Lower leg skin (tissue), 4 donors: Measurements from ENCODE around the gene LARP1. TPM values are rescaled to one million over a fixed set of nuclear protein-coding genes. Genes with fewer than 3 reads are reported as not detected.
"Not testable (repeated sequence)": the region's sequence is repeated elsewhere in the genome, so short reads cannot be mapped to it uniquely, and the experiment has no call there.

Source experiments
- DNase-seq, 2 donors: peaks; one replicate each; pipeline ENCODE4 v3.0.0-alpha.2; 2019; ENCODE audit warnings: low spot score in 2 of 2
- H3K4me3 ChIP-seq: fragments of 200-600 bp; sonication (generic); 2 replicates; pipeline ENCODE4 v1.5.1; 2017; ENCODE audit warnings: mild to moderate bottlenecking, low read depth; ENCODE audit not compliant: poor library complexity, severe bottlenecking
- POLR2A ChIP-seq, 2 donors: fragments of 450-650 bp; IDR thresholded peaks; one replicate each; pipeline ENCODE4 v1.6.1; 2016 to 2017; ENCODE audit warnings: antibody characterized with exemption in 2 of 2, mild to moderate bottlenecking in 1 of 2, moderate library complexity in 1 of 2
- WGBS, 2 donors: methylation state at CpG; one replicate each; pipeline ENCODE4 v1.1.5; 2018; 5-methylcytosine and 5-hydroxymethylcytosine counted together
- intact Hi-C: fragments of 100-400 bp; cut with DNase I; formaldehyde crosslinking; loops from one replicate; pipeline ENCODE4 v1.15.0; 2023; ENCODE audit warnings: low total_unique reads
- total RNA-seq, 4 donors: library from RNA; depleted of rRNA; stranded (reverse); fragments of >200 nt; gene quantifications; one replicate each; pipeline ENCODE4 v1.1.0, GENCODE V29; 2016
- TF ChIP-seq, protein P1 (sequence below), 3 donors: fragments of 450-650 bp; IDR thresholded peaks; one replicate each; pipeline ENCODE4 v1.5.1; 2016; ENCODE audit warnings: antibody characterized with exemption in 3 of 3, mild to moderate bottlenecking in 3 of 3, moderate library complexity in 2 of 3

LARP1 gene
- total RNA-seq, 4 donors from 2014 or later = 96.0 to 115 (median 104) TPM

DNA sequence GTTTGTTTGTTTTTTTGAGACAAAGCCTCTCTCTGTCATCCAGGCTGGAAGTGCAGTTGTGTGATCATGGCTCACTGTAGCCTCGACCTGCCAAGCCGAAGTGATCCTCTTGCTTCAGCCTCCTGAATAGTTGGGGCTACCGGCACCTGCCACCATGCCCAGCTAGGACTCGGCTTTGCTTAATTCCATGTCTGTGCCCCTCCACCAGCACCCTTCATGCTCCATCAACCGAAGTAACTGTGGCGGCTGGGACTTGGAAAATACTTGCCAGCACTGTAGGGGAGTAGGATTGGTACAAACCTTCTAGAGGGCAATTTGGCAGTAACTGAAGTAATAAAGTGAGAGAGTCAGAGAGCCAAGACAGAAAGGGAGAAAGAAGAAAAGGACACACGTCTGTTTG lies 76.3 kb downstream of the LARP1 start:
- 89 to 91% methylated on average over 7 of the region's 7 CpGs for WGBS, 2 donors
- H3K4me3 ChIP-seq = no peak overlapping the region
- TF ChIP-seq, protein P1, sequence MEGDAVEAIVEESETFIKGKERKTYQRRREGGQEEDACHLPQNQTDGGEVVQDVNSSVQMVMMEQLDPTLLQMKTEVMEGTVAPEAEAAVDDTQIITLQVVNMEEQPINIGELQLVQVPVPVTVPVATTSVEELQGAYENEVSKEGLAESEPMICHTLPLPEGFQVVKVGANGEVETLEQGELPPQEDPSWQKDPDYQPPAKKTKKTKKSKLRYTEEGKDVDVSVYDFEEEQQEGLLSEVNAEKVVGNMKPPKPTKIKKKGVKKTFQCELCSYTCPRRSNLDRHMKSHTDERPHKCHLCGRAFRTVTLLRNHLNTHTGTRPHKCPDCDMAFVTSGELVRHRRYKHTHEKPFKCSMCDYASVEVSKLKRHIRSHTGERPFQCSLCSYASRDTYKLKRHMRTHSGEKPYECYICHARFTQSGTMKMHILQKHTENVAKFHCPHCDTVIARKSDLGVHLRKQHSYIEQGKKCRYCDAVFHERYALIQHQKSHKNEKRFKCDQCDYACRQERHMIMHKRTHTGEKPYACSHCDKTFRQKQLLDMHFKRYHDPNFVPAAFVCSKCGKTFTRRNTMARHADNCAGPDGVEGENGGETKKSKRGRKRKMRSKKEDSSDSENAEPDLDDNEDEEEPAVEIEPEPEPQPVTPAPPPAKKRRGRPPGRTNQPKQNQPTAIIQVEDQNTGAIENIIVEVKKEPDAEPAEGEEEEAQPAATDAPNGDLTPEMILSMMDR (IDR thresholded peaks at IDR 0.05) = no peak
- TF ChIP-seq POLR2A (IDR thresholded peaks at IDR 0.05) = no peak
- DNase-seq = no peak
- intact Hi-C loops = no loop called here

DNA sequence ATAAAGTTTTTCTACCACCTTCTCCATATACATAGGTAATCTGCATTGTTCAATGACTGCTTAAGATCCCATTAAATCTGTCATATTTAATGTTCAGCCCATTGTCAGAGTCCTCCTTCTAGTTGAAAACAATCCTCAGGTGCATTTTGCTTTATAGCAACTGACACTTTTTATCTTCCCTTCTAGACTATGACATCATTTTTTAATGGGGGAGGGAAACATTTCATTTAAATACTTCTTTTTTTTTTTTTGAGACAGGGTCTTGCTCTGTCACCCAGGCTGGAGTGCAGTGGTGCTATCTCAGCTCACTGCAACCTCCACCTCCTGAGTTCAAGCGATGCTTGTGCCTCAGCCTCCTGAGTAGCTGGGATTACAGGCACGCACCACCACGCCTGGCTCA lies 77.6 kb downstream of the LARP1 start:
- WGBS, 2 donors = 92 to 100% methylated on average over 3 of the region's 3 CpGs
- intact Hi-C loops, DNase-seq, H3K4me3 ChIP-seq: not testable (repeated sequence)

DNA sequence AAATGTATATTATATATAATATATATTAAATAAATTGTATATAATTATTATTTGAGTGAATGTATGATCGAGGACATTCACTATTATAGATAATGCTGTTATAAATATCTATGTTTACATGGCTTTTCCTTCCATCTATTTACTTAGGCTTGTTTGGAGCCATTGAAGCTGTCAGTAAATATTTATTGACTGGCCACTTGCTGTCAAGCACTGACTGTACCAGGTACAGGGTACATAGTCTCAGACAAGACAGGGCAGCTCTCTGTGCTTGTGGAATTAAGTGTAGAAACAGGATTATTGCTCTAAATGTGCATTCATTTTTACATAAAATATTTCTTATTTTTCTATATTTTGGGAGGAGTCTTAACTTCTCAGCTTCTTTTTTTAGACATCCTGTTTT lies 78.9 kb downstream of the LARP1 start:
- intact Hi-C loops = no loop called here
- H3K4me3 ChIP-seq = no peak overlapping the region
- WGBS, 2 donors = 96 to 98% methylated on average over 1 of the region's 1 CpG

DNA sequence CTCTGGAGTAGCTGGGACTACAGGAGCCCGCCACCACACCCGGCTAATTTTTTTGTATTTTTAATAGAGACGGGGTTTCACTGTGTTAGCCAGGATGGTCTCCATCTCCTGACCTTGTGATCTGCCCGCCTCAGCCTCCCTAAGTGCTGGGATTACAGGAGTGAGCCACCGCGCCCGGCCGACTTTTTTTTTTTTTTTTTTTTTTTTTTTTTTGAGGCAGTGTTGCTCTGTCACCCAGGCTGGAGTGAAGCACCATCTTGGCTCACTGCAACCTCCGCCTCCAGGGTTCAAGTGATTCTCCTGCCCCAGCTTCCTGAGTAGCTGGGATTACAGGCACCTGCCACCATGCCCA lies 80.5 kb downstream of the LARP1 start:
- 71 to 85% methylated on average over 9 of the region's 9 CpGs for WGBS, 2 donors
- H3K4me3 ChIP-seq, DNase-seq, intact Hi-C loops: not testable (repeated sequence)

More for the DNA sequence above, 78.9 kb downstream of the LARP1 start:
- TF ChIP-seq POLR2A (IDR thresholded peaks at IDR 0.05) = no peak
- TF ChIP-seq, protein P1 (IDR thresholded peaks at IDR 0.05) = no peak
- no peak for DNase-seq

DNA sequence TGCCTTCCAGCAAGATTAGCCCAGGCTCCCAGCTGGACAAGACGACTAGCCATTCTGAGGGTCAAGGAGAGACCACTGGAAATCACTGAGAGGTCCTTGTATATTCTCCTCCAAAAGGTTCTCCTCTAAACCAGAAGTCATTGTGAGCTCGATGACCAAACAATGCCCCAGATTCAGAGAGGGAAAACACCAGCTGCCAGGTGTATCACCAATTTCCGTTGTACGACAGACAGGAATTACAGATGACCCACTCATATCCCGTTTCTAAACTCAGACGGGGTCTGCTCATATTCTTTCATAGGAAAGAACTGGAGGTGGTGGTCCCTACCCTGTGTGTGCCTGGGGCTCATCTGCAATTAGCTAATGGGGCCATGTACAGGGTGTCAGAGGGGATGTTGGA lies 81.0 kb downstream of the LARP1 start:
- WGBS, 2 donors = 93 to 96% methylated on average over 6 of the region's 6 CpGs
- intact Hi-C loops = no loop called here
- no peak overlapping the region for H3K4me3 ChIP-seq
- no peak for TF ChIP-seq POLR2A (IDR thresholded peaks at IDR 0.05)
- TF ChIP-seq, protein P1 (IDR thresholded peaks at IDR 0.05) = no peak
- DNase-seq = no peak

DNA sequence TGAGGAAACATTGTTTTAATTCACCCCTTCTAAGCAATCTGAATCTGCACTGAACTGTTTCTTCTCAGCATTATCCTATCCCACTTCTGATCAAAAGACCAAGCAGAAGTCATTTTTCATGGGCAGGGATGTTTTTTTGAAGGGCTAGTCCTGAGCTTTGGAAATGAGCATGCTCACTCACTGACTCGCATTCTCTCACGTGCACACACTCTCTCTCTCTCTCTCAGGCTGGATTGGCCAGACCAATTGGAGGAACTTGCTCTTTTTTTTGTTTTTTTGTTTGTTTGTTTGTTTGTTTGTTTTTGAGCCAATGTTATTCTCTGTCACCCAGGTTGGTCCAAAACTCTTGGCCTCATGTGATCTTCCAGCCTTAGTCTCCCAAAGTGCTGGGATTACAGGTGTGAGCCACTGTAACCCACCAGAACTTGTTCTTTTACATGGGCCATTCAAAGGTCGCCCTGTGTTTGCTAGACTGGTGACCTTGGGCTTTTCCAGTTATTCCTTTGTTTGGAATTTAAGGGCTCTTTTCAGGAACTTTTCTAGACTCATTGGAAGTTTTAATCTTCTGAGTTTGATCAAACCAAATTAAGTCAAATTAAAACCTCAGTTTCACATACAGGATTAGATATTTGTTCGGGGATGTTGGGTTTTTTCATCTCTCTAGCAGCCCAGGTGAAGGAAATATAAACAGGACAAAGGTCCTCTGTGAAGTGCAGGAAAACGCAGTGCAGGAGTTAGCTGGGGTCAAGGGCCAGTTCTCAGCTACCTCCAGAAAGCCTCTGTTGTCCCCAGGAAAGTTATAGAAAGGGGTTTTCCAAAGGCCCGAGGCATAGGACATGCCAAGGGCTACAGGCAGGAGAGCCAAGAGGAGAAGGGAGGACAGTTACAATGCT lies 82.1 kb downstream of the LARP1 start:
- intact Hi-C loops = no loop called here
- DNase-seq = no peak
- no peak for TF ChIP-seq POLR2A (IDR thresholded peaks at IDR 0.05)
- 80 to 93% methylated on average over 6 of the region's 6 CpGs for WGBS, 2 donors
- H3K4me3 ChIP-seq = no peak overlapping the region

DNA sequence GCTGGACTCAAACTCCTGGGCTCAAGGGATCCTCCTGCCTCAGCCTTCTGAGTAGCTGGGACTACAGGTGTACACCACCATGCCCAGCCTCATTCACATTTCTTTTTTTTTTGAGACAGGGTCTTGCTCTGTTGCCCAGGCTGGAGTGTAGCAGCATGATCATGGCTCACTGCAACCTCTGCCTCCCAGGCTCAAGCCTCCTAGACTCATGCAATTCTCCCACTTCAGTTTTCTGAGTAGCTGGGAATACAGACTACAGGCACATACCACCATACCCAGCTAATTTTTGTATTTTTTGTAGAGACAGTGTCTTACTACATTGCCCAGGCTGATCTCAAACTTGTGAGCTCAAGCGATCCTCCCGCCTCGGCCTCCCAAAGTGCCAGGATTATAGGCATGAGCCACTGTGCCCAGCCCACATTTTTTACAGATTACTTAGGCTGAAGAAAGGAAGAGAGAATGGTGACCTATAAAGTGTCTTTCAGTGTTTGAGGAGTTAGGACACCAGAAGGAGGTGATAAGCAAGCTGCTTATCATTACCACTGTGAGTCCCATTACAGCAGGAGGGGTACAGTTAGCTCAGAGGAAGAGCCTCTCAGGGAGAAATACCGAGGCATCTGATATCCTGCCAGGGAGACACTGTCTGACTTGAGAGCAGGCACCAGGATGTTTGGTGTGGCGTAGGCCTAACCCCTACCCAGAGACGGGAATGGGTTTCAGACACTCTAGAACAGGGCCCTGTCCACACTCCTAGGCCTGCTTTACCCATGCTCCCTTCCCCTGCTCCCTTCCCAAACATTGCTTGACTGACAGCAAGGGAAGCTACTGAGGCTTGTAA lies 85.5 kb downstream of the LARP1 start:
- no peak overlapping the region for H3K4me3 ChIP-seq
- intact Hi-C loops = no loop called here
- no peak for DNase-seq
- 87 to 90% methylated on average over 6 of the region's 6 CpGs for WGBS, 2 donors
- no peak for TF ChIP-seq POLR2A (IDR thresholded peaks at IDR 0.05)
- TF ChIP-seq, protein P1 (IDR thresholded peaks at IDR 0.05) = no peak
